PC-9 (cell line): ENCODE measurements around the gene FAM131A.

Source experiments
- EZH2 ChIP-seq: fragments of 200-600 bp; sonication (generic); IDR thresholded peaks from 2 replicates; pipeline ENCODE4 v1.8.0; 2017; ENCODE audit warnings: antibody characterized with exemption, low read depth
- TF ChIP-seq, protein P1 (sequence below): fragments of 200-600 bp; sonication (generic); conservative IDR thresholded peaks from 2 replicates; pipeline ENCODE4 v1.6.1; 2017; ENCODE audit warnings: mixed run types, antibody characterized with exemption, mild to moderate bottlenecking, moderate library complexity

DNA sequence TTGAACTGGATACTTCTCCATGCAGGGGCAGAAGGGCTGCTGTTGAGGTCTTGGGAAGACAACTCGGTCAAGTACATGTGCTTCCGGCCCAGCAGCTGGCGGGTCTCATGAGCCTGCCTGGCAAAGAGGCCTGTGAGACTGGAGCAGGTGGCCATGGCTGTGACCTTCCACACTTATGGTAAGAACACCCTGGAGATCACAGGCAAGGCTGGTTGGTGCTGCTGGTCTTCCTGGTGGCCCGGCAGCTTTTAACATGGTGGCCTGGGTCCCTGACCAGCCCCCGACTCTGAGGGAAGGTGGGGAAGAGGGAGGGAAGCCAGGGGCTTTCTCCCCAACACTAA lies 57.9 kb downstream of the FAM131A start:
- TF ChIP-seq, protein P1, sequence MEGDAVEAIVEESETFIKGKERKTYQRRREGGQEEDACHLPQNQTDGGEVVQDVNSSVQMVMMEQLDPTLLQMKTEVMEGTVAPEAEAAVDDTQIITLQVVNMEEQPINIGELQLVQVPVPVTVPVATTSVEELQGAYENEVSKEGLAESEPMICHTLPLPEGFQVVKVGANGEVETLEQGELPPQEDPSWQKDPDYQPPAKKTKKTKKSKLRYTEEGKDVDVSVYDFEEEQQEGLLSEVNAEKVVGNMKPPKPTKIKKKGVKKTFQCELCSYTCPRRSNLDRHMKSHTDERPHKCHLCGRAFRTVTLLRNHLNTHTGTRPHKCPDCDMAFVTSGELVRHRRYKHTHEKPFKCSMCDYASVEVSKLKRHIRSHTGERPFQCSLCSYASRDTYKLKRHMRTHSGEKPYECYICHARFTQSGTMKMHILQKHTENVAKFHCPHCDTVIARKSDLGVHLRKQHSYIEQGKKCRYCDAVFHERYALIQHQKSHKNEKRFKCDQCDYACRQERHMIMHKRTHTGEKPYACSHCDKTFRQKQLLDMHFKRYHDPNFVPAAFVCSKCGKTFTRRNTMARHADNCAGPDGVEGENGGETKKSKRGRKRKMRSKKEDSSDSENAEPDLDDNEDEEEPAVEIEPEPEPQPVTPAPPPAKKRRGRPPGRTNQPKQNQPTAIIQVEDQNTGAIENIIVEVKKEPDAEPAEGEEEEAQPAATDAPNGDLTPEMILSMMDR, result no peak
- no peak for TF ChIP-seq EZH2
